A673 (cell line): ENCODE measurements around the gene CD164.

Experiments used
- EZH2 ChIP-seq: fragments of 200-600 bp; sonication (generic); IDR thresholded peaks from 2 replicates; pipeline ENCODE4 v1.6.1; 2017; ENCODE audit warnings: borderline replicate concordance, low read depth, mild to moderate bottlenecking, mixed read lengths, antibody characterized with exemption, low read length; ENCODE audit not compliant: poor library complexity, severe bottlenecking
- TF ChIP-seq, protein P1 (sequence below): fragments of 300-800, 200-600 bp; sonication (generic); conservative IDR thresholded peaks from 2 replicates; pipeline ENCODE4 v1.5.1; 2017; ENCODE audit warnings: low read depth, mild to moderate bottlenecking, antibody characterized with exemption, low read length, moderate library complexity, mixed read lengths

GRCh38 chr6:109342911-109343310 lies 39.4 kb downstream of the CD164 start:
- TF ChIP-seq, protein P1, sequence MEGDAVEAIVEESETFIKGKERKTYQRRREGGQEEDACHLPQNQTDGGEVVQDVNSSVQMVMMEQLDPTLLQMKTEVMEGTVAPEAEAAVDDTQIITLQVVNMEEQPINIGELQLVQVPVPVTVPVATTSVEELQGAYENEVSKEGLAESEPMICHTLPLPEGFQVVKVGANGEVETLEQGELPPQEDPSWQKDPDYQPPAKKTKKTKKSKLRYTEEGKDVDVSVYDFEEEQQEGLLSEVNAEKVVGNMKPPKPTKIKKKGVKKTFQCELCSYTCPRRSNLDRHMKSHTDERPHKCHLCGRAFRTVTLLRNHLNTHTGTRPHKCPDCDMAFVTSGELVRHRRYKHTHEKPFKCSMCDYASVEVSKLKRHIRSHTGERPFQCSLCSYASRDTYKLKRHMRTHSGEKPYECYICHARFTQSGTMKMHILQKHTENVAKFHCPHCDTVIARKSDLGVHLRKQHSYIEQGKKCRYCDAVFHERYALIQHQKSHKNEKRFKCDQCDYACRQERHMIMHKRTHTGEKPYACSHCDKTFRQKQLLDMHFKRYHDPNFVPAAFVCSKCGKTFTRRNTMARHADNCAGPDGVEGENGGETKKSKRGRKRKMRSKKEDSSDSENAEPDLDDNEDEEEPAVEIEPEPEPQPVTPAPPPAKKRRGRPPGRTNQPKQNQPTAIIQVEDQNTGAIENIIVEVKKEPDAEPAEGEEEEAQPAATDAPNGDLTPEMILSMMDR, result no peak
- no peak for TF ChIP-seq EZH2
